GM23338 (cell line): ENCODE measurements around the gene CCDC92. TPM values are rescaled to one million over a fixed set of nuclear protein-coding genes. Genes with fewer than 3 reads are reported as not detected.

ENCODE experiments used
- ATAC-seq: fragments of 200-7000 bp; cut with Tn5 transposase; 3 replicates; pipeline ENCODE4 v1.9.1; 2020
- DNase-seq: peaks from one replicate; pipeline ENCODE4 v3.0.0-alpha.2; 2015; ENCODE audit warnings: low spot score
- H2AFZ ChIP-seq: fragments of 200-600 bp; sonication (generic); 2 replicates; pipeline ENCODE4 v1.8.0; 2016; ENCODE audit warnings: antibody characterized with exemption, mild to moderate bottlenecking, moderate library complexity
- H3F3A ChIP-seq: fragments of 200-600 bp; sonication (generic); replicated peaks from 2 replicates; pipeline ENCODE4 v1.8.0; 2017; ENCODE audit warnings: antibody characterized with exemption, mixed run types, low read depth
- H3K27ac ChIP-seq: fragments of 200-600 bp; sonication (generic); 2 replicates; pipeline ENCODE4 v1.6.1; 2016; ENCODE audit warnings: low read depth
- H3K27me3 ChIP-seq: fragments of 200-600 bp; sonication (generic); 2 replicates; pipeline ENCODE4 v1.8.0; 2016; ENCODE audit warnings: mild to moderate bottlenecking, mixed run types, moderate library complexity; ENCODE audit not compliant: insufficient read depth
- H3K36me3 ChIP-seq: fragments of 200-600 bp; sonication (generic); 2 replicates; pipeline ENCODE4 v1.8.0; 2016; ENCODE audit warnings: mild to moderate bottlenecking; ENCODE audit not compliant: insufficient read depth
- H3K4me1 ChIP-seq: fragments of 200-600 bp; sonication (generic); 2 replicates; pipeline ENCODE4 v1.8.0; 2016; ENCODE audit warnings: mild to moderate bottlenecking, moderate library complexity; ENCODE audit not compliant: insufficient read depth
- H3K4me2 ChIP-seq: fragments of 200-600 bp; sonication (generic); 2 replicates; pipeline ENCODE4 v1.7.1; 2017; ENCODE audit warnings: mixed run types
- H3K4me3 ChIP-seq: fragments of 200-600 bp; sonication (generic); 2 replicates; pipeline ENCODE4 v1.6.1; 2016; ENCODE audit warnings: mixed run types
- H3K79me2 ChIP-seq: fragments of 200-600 bp; sonication (generic); replicated peaks from 2 replicates; pipeline ENCODE4 v1.8.0; 2017; ENCODE audit warnings: mild to moderate bottlenecking; ENCODE audit not compliant: insufficient read depth
- H3K9me2 ChIP-seq: fragments of 200-600 bp; sonication (generic); 2 replicates; pipeline ENCODE4 v1.8.0; 2017; ENCODE audit not compliant: insufficient read depth
- H4K20me1 ChIP-seq: fragments of 200-600 bp; sonication (generic); replicated peaks from 2 replicates; pipeline ENCODE4 v1.8.0; 2017; ENCODE audit warnings: mild to moderate bottlenecking; ENCODE audit not compliant: insufficient read depth
- H3K27ac Mint-ChIP-seq: 2 replicates; pipeline ENCODE4 v1.8.0; 2020; ENCODE audit warnings: inconsistent platforms, mild to moderate bottlenecking, moderate library complexity, mixed read lengths
- H3K27me3 Mint-ChIP-seq: 3 replicates; pipeline ENCODE4 v1.8.0; 2022; ENCODE audit warnings: low read depth, mild to moderate bottlenecking, moderate library complexity, mixed read lengths, inconsistent platforms; ENCODE audit not compliant: insufficient read depth, poor library complexity
- H3K36me3 Mint-ChIP-seq: 3 replicates; pipeline ENCODE4 v1.8.0; 2021; ENCODE audit warnings: low read depth, mild to moderate bottlenecking, inconsistent platforms, moderate library complexity, mixed read lengths
- H3K4me1 Mint-ChIP-seq: 3 replicates; pipeline ENCODE4 v1.8.0; 2020; ENCODE audit warnings: mild to moderate bottlenecking, inconsistent platforms, mixed read lengths
- H3K4me3 Mint-ChIP-seq: 3 replicates; pipeline ENCODE4 v1.8.0; 2021; ENCODE audit warnings: moderate library complexity, mild to moderate bottlenecking, inconsistent platforms, mixed read lengths
- H3K9me3 Mint-ChIP-seq: 3 replicates; pipeline ENCODE4 v1.8.0; 2020; ENCODE audit warnings: moderate library complexity, mild to moderate bottlenecking, inconsistent platforms, mixed read lengths
- CTCF ChIP-seq, 2 experiments: fragments of 200-600 bp in 1 of 2; sonication (generic) in 1 of 2; conservative IDR thresholded peaks; 2 replicates each; pipeline versions ENCODE4 v1.5.1 to v1.6.1; 2016 to 2017; ENCODE audit warnings: antibody characterized with exemption in 2 of 2, low read depth in 2 of 2, mild to moderate bottlenecking in 2 of 2, moderate library complexity in 1 of 2
- EZH2 ChIP-seq: fragments of 200-600 bp; sonication (generic); IDR thresholded peaks from one replicate; pipeline ENCODE4 v1.8.0; 2017; ENCODE audit warnings: antibody characterized with exemption, mild to moderate bottlenecking, low read depth; ENCODE audit not compliant: unreplicated experiment
- NANOG ChIP-seq: IDR thresholded peaks from 2 replicates; pipeline ENCODE4 v1.6.1; 2016; ENCODE audit warnings: antibody characterized with exemption, borderline replicate concordance
- POLR2AphosphoS5 ChIP-seq: IDR thresholded peaks from 2 replicates; pipeline ENCODE4 v1.6.1; 2016; ENCODE audit warnings: antibody characterized with exemption, low read depth
- STAT1 ChIP-seq: IDR thresholded peaks from one replicate; pipeline ENCODE4 v1.6.1; 2016; ENCODE audit warnings: antibody characterized with exemption; ENCODE audit not compliant: unreplicated experiment
- ZNF114 ChIP-seq: fragments of 250-450 bp; sonication (Bioruptor Pico); IDR thresholded peaks from 2 replicates; pipeline ENCODE4 v1.5.0; 2020; ENCODE audit warnings: mild to moderate bottlenecking, moderate library complexity
- ZNF331 ChIP-seq: fragments of 250-450 bp; sonication (Bioruptor Pico); IDR thresholded peaks from 2 replicates; pipeline ENCODE4 v1.5.0; 2020; ENCODE audit warnings: low read depth, mild to moderate bottlenecking, moderate library complexity
- ZNF462 ChIP-seq: fragments of 250-450 bp; sonication (Bioruptor Pico); IDR thresholded peaks from 2 replicates; pipeline ENCODE4 v1.5.0; 2020; ENCODE audit warnings: mild to moderate bottlenecking, moderate library complexity
- polyA plus RNA-seq: library from polyadenylated mRNA; unstranded; fragments of >200 nt; fragmentation: Nextera tagmentation; extraction: Ambion mirVana; gene quantifications from 2 replicates; pipeline ENCODE4 v1.2.1, GENCODE V29; 2016
- total RNA-seq: library from RNA; depleted of rRNA; stranded (reverse); fragments of >200 nt; shearing (Covaris generic); gene quantifications from 2 replicates; pipeline ENCODE4 v1.2.3, GENCODE V29; 2014
- TF ChIP-seq, protein P1 (sequence below): IDR thresholded peaks from 2 replicates; pipeline ENCODE4 v1.6.1; 2016; ENCODE audit warnings: antibody characterized with exemption
- TF ChIP-seq, protein P2 (sequence below): IDR thresholded peaks from one replicate; pipeline ENCODE4 v1.6.1; 2018; ENCODE audit warnings: antibody characterized with exemption; ENCODE audit not compliant: unreplicated experiment

CCDC92 gene
- total and polyA plus RNA-seq, 2 experiments from 2014 or later: 0.08 to 0.31 TPM

DNA sequence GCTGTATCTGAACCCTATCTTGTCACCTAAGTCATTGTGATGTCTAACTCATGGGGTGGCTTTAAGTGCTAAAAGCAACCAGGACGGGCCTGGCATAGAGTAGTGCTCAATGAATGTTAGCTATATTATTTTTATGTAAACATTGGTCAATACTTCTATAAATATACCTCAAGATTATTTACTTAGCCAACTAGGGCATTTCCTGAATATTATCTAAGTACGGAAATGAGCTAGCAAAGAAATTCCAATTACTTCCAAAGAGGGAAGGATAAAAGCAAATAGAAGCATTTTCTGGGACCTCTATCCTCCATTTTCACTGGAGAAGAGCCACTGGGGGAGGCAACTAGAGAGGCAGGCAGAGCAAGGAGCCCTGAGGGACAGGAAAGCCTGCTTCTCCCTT lies 20.6 kb downstream of the CCDC92 start:
- Histone ChIP-seq H3K4me3 (no peak overlapping the region), H4K20me1 (no peaks in the 10 kb centered on the region), H3K27ac (no peak overlapping the region), H3F3A (no peaks in the 10 kb centered on the region), H2AFZ (no peak overlapping the region), H3K9me2 (no peaks in the 10 kb centered on the region), H3K27me3 (peaks cover 43% of the 10 kb centered on the region), H3K79me2 (no peaks in the 10 kb centered on the region), H3K36me3 (no peaks in the 10 kb centered on the region), H3K4me2 (no peak overlapping the region), H3K4me1 (no peaks in the 10 kb centered on the region)
- H3K4me3 Mint-ChIP-seq: no peak overlapping the region
- no peaks in the 10 kb centered on the region for H3K9me3 Mint-ChIP-seq
- ATAC-seq: no peak
- DNase-seq: no peak
- peaks cover 5% of the 10 kb centered on the region for H3K27me3 Mint-ChIP-seq
- no peaks in the 10 kb centered on the region for H3K36me3 Mint-ChIP-seq
- H3K4me1 Mint-ChIP-seq: no peaks in the 10 kb centered on the region; the same call in 2 of the 3 replicates
- TF ChIP-seq POLR2AphosphoS5: no peak
- no peak for TF ChIP-seq NANOG
- no peak overlapping the region for H3K27ac Mint-ChIP-seq

GRCh38 chr12:123951467-123951866 lies 21.2 kb downstream of the CCDC92 start:
- no peaks in the 10 kb centered on the region for H3F3A ChIP-seq
- Mint-ChIP-seq H3K9me3 (no peaks in the 10 kb centered on the region), H3K4me3 (no peak overlapping the region), H3K27ac (no peak overlapping the region), H3K36me3 (no peaks in the 10 kb centered on the region), H3K27me3 (peaks cover 5% of the 10 kb centered on the region), H3K4me1 (no peaks in the 10 kb centered on the region; the same call in 2 of the 3 replicates)
- no peak overlapping the region for H3K4me2 ChIP-seq
- H3K27ac ChIP-seq: no peak overlapping the region
- H3K4me3 ChIP-seq: no peak overlapping the region
- peaks cover 37% of the 10 kb centered on the region for H3K27me3 ChIP-seq
- no peaks in the 10 kb centered on the region for H3K4me1 ChIP-seq
- H3K36me3 ChIP-seq: no peaks in the 10 kb centered on the region
- H3K9me2 ChIP-seq: no peaks in the 10 kb centered on the region
- no peaks in the 10 kb centered on the region for H4K20me1 ChIP-seq
- ATAC-seq (no peak), DNase-seq (no peak)
- no peak overlapping the region for H2AFZ ChIP-seq
- H3K79me2 ChIP-seq: no peaks in the 10 kb centered on the region
- TF ChIP-seq ZNF114 (CRISPR knock-in tag) (no peak), STAT1 (no peak), ZNF462 (CRISPR knock-in tag) (no peak), ZNF331 (CRISPR knock-in tag) (no peak), CTCF (conservative IDR thresholded peaks at IDR 0.05; ENCODE audit: low read depth in 2 of 2) (no peak), EZH2 (no peak), POLR2AphosphoS5 (no peak)
- TF ChIP-seq, protein P1, sequence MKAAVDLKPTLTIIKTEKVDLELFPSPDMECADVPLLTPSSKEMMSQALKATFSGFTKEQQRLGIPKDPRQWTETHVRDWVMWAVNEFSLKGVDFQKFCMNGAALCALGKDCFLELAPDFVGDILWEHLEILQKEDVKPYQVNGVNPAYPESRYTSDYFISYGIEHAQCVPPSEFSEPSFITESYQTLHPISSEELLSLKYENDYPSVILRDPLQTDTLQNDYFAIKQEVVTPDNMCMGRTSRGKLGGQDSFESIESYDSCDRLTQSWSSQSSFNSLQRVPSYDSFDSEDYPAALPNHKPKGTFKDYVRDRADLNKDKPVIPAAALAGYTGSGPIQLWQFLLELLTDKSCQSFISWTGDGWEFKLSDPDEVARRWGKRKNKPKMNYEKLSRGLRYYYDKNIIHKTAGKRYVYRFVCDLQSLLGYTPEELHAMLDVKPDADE: no peak
- TF ChIP-seq, protein P2, sequence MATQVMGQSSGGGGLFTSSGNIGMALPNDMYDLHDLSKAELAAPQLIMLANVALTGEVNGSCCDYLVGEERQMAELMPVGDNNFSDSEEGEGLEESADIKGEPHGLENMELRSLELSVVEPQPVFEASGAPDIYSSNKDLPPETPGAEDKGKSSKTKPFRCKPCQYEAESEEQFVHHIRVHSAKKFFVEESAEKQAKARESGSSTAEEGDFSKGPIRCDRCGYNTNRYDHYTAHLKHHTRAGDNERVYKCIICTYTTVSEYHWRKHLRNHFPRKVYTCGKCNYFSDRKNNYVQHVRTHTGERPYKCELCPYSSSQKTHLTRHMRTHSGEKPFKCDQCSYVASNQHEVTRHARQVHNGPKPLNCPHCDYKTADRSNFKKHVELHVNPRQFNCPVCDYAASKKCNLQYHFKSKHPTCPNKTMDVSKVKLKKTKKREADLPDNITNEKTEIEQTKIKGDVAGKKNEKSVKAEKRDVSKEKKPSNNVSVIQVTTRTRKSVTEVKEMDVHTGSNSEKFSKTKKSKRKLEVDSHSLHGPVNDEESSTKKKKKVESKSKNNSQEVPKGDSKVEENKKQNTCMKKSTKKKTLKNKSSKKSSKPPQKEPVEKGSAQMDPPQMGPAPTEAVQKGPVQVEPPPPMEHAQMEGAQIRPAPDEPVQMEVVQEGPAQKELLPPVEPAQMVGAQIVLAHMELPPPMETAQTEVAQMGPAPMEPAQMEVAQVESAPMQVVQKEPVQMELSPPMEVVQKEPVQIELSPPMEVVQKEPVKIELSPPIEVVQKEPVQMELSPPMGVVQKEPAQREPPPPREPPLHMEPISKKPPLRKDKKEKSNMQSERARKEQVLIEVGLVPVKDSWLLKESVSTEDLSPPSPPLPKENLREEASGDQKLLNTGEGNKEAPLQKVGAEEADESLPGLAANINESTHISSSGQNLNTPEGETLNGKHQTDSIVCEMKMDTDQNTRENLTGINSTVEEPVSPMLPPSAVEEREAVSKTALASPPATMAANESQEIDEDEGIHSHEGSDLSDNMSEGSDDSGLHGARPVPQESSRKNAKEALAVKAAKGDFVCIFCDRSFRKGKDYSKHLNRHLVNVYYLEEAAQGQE: no peak
